Right lobe of liver (tissue), 6 donors: Measurements from ENCODE around the gene XRRA1. TPM values are rescaled to one million over a fixed set of nuclear protein-coding genes. Genes with fewer than 3 reads are reported as not detected.

Experiments
- ATAC-seq, 4 donors: fragments of 200-7000 bp; cut with Tn5 transposase; one replicate each; pipeline ENCODE4 v1.9.1; 2020; ENCODE audit warnings: mild to moderate bottlenecking in 4 of 4, moderate library complexity in 4 of 4
- DNase-seq, 3 donors: peaks; one replicate each; pipeline ENCODE4 v3.0.0-alpha.2; 2020
- H3K27ac ChIP-seq, 3 donors: fragments of 200-600 bp; one replicate each; pipeline ENCODE4 v1.8.0; 2022
- H3K27me3 ChIP-seq, 2 donors: fragments of 200-600 bp; one replicate each; pipeline ENCODE4 v1.8.0; 2022
- H3K36me3 ChIP-seq, 4 donors: fragments of 200-600 bp; sonication (generic) in 1 of 4; one replicate each; pipeline versions ENCODE4 v1.5.1 to v1.8.0; 2017 to 2022; ENCODE audit warnings: control low read depth in 1 of 4
- H3K4me1 ChIP-seq, 4 donors: fragments of 200-600 bp; sonication (generic) in 1 of 4; one replicate each; pipeline versions ENCODE4 v1.5.1 to v1.8.0; 2017 to 2022; ENCODE audit warnings: control low read depth in 1 of 4
- H3K4me3 ChIP-seq, 3 donors: fragments of 200-600 bp; one replicate each; pipeline ENCODE4 v1.8.0; 2022
- H3K9me3 ChIP-seq, 4 donors: fragments of 200-600 bp; sonication (generic) in 1 of 4; one replicate each; pipeline versions ENCODE4 v1.5.1 to v1.8.0; 2017 to 2022; ENCODE audit warnings: control low read depth in 1 of 4
- CTCF ChIP-seq, 4 donors: fragments of 200-600 bp in 3 of 4; fragments of 450-650 bp in 1 of 4; IDR thresholded peaks; one replicate each; pipeline versions ENCODE4 v1.5.1 to v1.8.0; 2016 to 2022; ENCODE audit warnings: antibody characterized with exemption in 4 of 4, mild to moderate bottlenecking in 2 of 4
- POLR2A ChIP-seq: fragments of 450-650 bp; IDR thresholded peaks from one replicate; pipeline ENCODE4 v1.6.1; 2017; ENCODE audit warnings: antibody characterized with exemption, mild to moderate bottlenecking
- WGBS: methylation state at CpG from one replicate; pipeline ENCODE4 v1.1.6; 2018; ENCODE audit warnings: low coverage, low lambda C conversion rate; ENCODE audit not compliant: insufficient coverage; ENCODE audit errors: missing lambda C conversion rate; 5-methylcytosine and 5-hydroxymethylcytosine counted together
- intact Hi-C, 2 donors: fragments of 100-400 bp; cut with DNase I; formaldehyde crosslinking; loops; one replicate each; pipeline versions ENCODE4 v1.11.2 to v1.14.1; 2022
- total RNA-seq, 6 experiments: library from RNA; depleted of rRNA in 2 of 6; stranded (reverse); fragments of >200 nt in 2 of 6; fragmentation: NEBNext Ultra II Directional in 3 of 6; extraction: Animal tissue kit (Norgen Biotek cat#: 25700) in 3 of 6; gene quantifications; one replicate each; pipeline versions ENCODE4 v1.1.0 to v1.2.4, GENCODE V29; 2016 to 2023
- donor health status: DM: no; HTN: yes; CAD: no.
- donor health status: DM: no; HTN: no; CAD: no.
- donor health status: DM: no; HTN: no; CAD: no.
- donor health status: DM: no; HTN: yes; CAD: no.
- donor health status: DM: no; HTN: yes; CAD: no.

Gene XRRA1
- total RNA-seq, 6 experiments from 2014 or later, result 4.7 to 15.7 (median 8.0) TPM

GRCh38 chr11:74866557-74866956 lies 82.3 kb downstream of the XRRA1 start:
- H3K9me3 ChIP-seq, result peaks cover 0 to 34% (median 12%) of the 10 kb centered on the region in 4 donors
- DNase-seq, result no peak
- H3K4me1 ChIP-seq, result no peaks in the 10 kb centered on the region
- no peak overlapping the region for H3K27ac ChIP-seq
- no peak for ATAC-seq
- TF ChIP-seq CTCF (IDR thresholded peaks at IDR 0.05), result no peak
- no peak for TF ChIP-seq POLR2A
- no peaks in the 10 kb centered on the region for H3K27me3 ChIP-seq
- intact Hi-C loops, result no loop called here
- H3K36me3 ChIP-seq, result no peaks in the 10 kb centered on the region
- no peak overlapping the region for H3K4me3 ChIP-seq

GRCh38 chr11:74863410-74863809 lies 85.5 kb downstream of the XRRA1 start:
- intact Hi-C loops, result no loop called here
- Histone ChIP-seq H3K27ac (no peak overlapping the region), H3K4me1 (no peaks in the 10 kb centered on the region), H3K36me3 (no peaks in the 10 kb centered on the region), H3K27me3 (no peaks in the 10 kb centered on the region), H3K9me3 (peaks cover 0 to 19% (median 6%) of the 10 kb centered on the region in 4 donors), H3K4me3 (no peak overlapping the region)
- no peak for DNase-seq
- TF ChIP-seq POLR2A (no peak), CTCF (IDR thresholded peaks at IDR 0.05) (no peak)
- WGBS, result 86% methylated on average over 2 of the region's 2 CpGs
- ATAC-seq, result no peak

- Histone ChIP-seq H3K27ac (no peak overlapping the region), H3K36me3 (no peaks in the 10 kb centered on the region), H3K9me3 (peaks cover 0 to under 1% (median 0%) of the 10 kb centered on the region in 4 donors), H3K4me3 (no peak overlapping the region), H3K27me3 (no peaks in the 10 kb centered on the region), H3K4me1 (no peaks in the 10 kb centered on the region)
- DNase-seq (no peak), ATAC-seq (no peak)
- intact Hi-C loops, result no loop called here
- TF ChIP-seq CTCF (IDR thresholded peaks at IDR 0.05) (no peak), POLR2A (no peak)
These were observed 88.1 kb downstream of the XRRA1 start for GRCh38 chr11:74860743-74861142.

- no peaks in the 10 kb centered on the region for H3K4me1 ChIP-seq
- H3K4me3 ChIP-seq, result no peak overlapping the region
- no peaks in the 10 kb centered on the region for H3K36me3 ChIP-seq
- 87% methylated on average over 3 of the region's 4 CpGs for WGBS
- H3K9me3 ChIP-seq, result no peaks in the 10 kb centered on the region
- DNase-seq (no peak), ATAC-seq (no peak)
- TF ChIP-seq POLR2A (no peak), CTCF (IDR thresholded peaks at IDR 0.05) (no peak)
- H3K27ac ChIP-seq, result no peak overlapping the region
- intact Hi-C loops, result no loop called here
- H3K27me3 ChIP-seq, result no peaks in the 10 kb centered on the region
These were observed 95.7 kb downstream of the XRRA1 start for GRCh38 chr11:74853223-74853622.
